ENCODE measurements around the gene HEATR9. TPM values are rescaled to one million over a fixed set of nuclear protein-coding genes. Genes with fewer than 3 reads are reported as not detected.

The HEATR9 gene
- total RNA-seq, 1 donor = not detected

GRCh38 chr17:35912339-35912912, 43.7 kb upstream of the HEATR9 start:
- DNase-seq (ENCODE audit: low read depth) = no peak
- no peak for TF ChIP-seq CTCF (IDR thresholded peaks at IDR 0.05; ENCODE audit: insufficient read depth, low read depth, low read length)
- no peak overlapping the region for H3K4me3 ChIP-seq (ENCODE audit: low read depth, low read length)

- H3K4me3 ChIP-seq (ENCODE audit: low read depth, low read length) = no peak overlapping the region
- no peak for DNase-seq (ENCODE audit: low read depth)
- TF ChIP-seq CTCF (IDR thresholded peaks at IDR 0.05; ENCODE audit: insufficient read depth, low read depth, low read length) = no peak
Observed at GRCh38 chr17:35909408-35909807, 40.7 kb upstream of the HEATR9 start.

GRCh38 chr17:35907691-35908090, 39.0 kb upstream of the HEATR9 start:
- no peak for TF ChIP-seq CTCF (IDR thresholded peaks at IDR 0.05; ENCODE audit: insufficient read depth, low read depth, low read length)
- peak; percentile 9 for DNase-seq (ENCODE audit: low read depth)
- H3K4me3 ChIP-seq (ENCODE audit: low read depth, low read length) = no peak overlapping the region

- TF ChIP-seq CTCF (IDR thresholded peaks at IDR 0.05; ENCODE audit: insufficient read depth, low read depth, low read length) = no peak
- H3K4me3 ChIP-seq (ENCODE audit: low read depth, low read length) = no peak overlapping the region
- DNase-seq (ENCODE audit: low read depth) = no peak
Observed at GRCh38 chr17:35906926-35907637, 38.4 kb upstream of the HEATR9 start.

- no peak for TF ChIP-seq CTCF (IDR thresholded peaks at IDR 0.05; ENCODE audit: insufficient read depth, low read depth, low read length)
- no peak overlapping the region for H3K4me3 ChIP-seq (ENCODE audit: low read depth, low read length)
- DNase-seq (ENCODE audit: low read depth) = peak; percentile 6
Observed at GRCh38 chr17:35906191-35906925, 37.7 kb upstream of the HEATR9 start.

- no peak for DNase-seq (ENCODE audit: low read depth)
- no peak overlapping the region for H3K4me3 ChIP-seq (ENCODE audit: low read depth, low read length)
- no peak for TF ChIP-seq CTCF (IDR thresholded peaks at IDR 0.05; ENCODE audit: insufficient read depth, low read depth, low read length)
Observed at GRCh38 chr17:35903451-35903850, 34.8 kb upstream of the HEATR9 start.
